ENCODE results near the gene CIROP. TPM values are rescaled to one million over a fixed set of nuclear protein-coding genes. Genes with fewer than 3 reads are reported as not detected.

Gene CIROP
- total and polyA plus RNA-seq, 9 of the 15 experiments (the other 6 are each of a cell fraction or from before 2014, with no cell fraction given) = not detected

DNA sequence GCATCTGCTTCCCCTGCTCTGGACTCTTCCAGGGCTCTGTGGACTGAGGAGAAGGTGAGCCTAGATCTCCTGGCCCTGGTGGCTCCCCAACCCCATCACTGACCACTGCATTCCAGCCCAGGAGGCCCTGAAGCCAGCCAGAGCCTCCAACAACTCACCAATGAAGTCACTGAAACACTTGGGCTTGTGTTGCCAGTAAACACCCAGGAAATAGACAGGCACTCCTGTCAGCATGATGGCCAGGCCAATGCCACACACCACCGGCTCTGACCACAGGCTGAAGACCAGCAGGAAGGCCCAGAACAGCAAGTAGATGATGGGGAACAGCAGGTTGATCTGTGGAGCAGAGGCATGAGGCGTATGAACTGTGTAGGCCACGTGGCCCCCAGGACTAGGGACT, 23.1 kb upstream of the CIROP start:
- Histone ChIP-seq H3K9me1 (ENCODE audit: control insufficient read depth, insufficient read depth, low read length) (no peaks in the 10 kb centered on the region), H3K4me1 (replicated peaks in 1 of 2; ENCODE audit: control insufficient read depth in 2 of 2, insufficient read depth in 2 of 2, low read length in 2 of 2) (peaks cover 50 to 53% of the 10 kb centered on the region in 2 experiments), H3K27me3 (ENCODE audit: control insufficient read depth in 2 of 2, insufficient read depth in 2 of 2, low read length in 2 of 2) (no peaks in the 10 kb centered on the region), H3K79me2 (ENCODE audit: control insufficient read depth, insufficient read depth, low read length) (no peaks in the 10 kb centered on the region), H3K27ac (ENCODE audit: extremely low read depth, low read depth, low read length) (no peak overlapping the region), H3K9me3 (replicated peaks; ENCODE audit: control insufficient read depth, insufficient read depth, low read depth, low read length) (no peaks in the 10 kb centered on the region), H4K20me1 (replicated peaks; ENCODE audit: control insufficient read depth, insufficient read depth, low read length) (no peaks in the 10 kb centered on the region), H3K4me2 (ENCODE audit: insufficient read depth, low read length) (no peak overlapping the region), H2AFZ (ENCODE audit: low read depth, low read length) (no peak overlapping the region), H3K36me3 (ENCODE audit: control insufficient read depth, insufficient read depth, low read length) (peaks cover 3% of the 10 kb centered on the region; the same call in 1 of the 3 replicates), H3K9ac (ENCODE audit: insufficient read depth in 1 of 2, low read depth in 2 of 2, low read length in 2 of 2) (no peak overlapping the region), H3K4me3 (no peak overlapping the region)
- WGBS (ENCODE audit: insufficient coverage, low coverage, missing lambda C conversion rate) = 72% methylated on average over 3 of the region's 3 CpGs
- DNase-seq (ENCODE audit: extremely low read depth in 1 of 4, low spot score in 3 of 4) (no peak), FAIRE-seq (no peak), ATAC-seq (no peak)
- POLR2A ChIA-PET = no interaction called here
- CTCF ChIA-PET (ENCODE audit: low intra/inter-chr PET ratio) = interaction anchor here (0.6 kb wide), 1 partner anchor 57 kb away, joined by 3 read pairs; no protein-coding TSS in a partner anchor
- BruUV-seq (replicated peaks) = no TSS peak
- intact Hi-C loops (cut with micrococcal nuclease) (no loop called here), in situ Hi-C loops (cut with MboI) (no loop called here)
- no peak for TF ChIP-seq MEF2D (tag; conservative IDR thresholded peaks at IDR 0.05; ENCODE audit: low read depth)
- TF ChIP-seq, protein P1, sequence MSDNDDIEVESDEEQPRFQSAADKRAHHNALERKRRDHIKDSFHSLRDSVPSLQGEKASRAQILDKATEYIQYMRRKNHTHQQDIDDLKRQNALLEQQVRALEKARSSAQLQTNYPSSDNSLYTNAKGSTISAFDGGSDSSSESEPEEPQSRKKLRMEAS (CRISPR knock-in tag; IDR thresholded peaks at IDR 0.05) = 0 out of 2 replicates have a peak, but pooled peaks have one; percentile 2

DNA sequence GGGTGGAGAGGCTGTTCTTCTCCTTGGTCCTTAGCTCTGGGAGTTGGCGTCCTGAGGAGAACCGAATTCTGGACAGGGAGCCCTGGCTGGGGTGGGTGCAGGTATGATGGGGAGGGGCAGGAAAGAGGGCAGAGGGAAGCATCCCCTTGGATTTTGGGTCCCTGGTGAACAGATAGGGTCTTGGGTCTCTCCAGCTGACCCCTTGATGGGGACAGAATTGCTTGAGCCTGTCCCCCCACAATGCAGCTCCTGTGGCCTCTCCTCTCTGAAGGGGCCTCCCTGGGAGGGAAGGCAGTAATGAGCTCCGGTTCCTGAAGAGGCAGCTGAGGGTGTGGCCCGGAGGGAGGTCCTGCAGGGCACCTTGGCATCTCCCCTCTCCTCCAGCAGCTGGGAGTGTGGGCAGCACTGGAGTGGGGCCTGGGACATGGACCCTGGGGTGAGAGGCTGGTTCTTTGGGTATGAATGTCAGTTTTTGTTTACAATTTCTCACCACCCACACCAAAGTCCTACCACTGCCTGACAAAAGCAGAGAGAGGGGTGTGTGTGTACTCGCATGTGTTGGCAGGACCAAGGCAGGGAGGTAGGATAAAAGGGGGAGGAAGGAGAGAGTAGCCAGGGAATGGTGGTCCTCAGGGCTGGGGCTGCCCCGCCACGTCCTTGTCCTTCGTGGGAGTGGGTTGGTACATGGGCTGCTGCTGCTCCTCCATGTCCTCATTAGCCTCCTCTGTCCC, 21.9 kb upstream of the CIROP start:
- Histone ChIP-seq H3K4me3 (no peak overlapping the region), H3K9me1 (ENCODE audit: control insufficient read depth, insufficient read depth, low read length) (no peaks in the 10 kb centered on the region), H3K4me2 (ENCODE audit: insufficient read depth, low read length) (no peak overlapping the region), H3K27ac (ENCODE audit: extremely low read depth, low read depth, low read length) (no peak overlapping the region), H2AFZ (ENCODE audit: low read depth, low read length) (no peak overlapping the region), H3K9ac (ENCODE audit: insufficient read depth in 1 of 2, low read depth in 2 of 2, low read length in 2 of 2) (peak overlapping the region in 1 of 2 experiments; percentile 18; a peak in 2 of 4 replicates), H3K27me3 (ENCODE audit: control insufficient read depth in 2 of 2, insufficient read depth in 2 of 2, low read length in 2 of 2) (no peaks in the 10 kb centered on the region), H3K36me3 (ENCODE audit: control insufficient read depth, insufficient read depth, low read length) (peaks cover 3% of the 10 kb centered on the region; the same call in 1 of the 3 replicates), H3K79me2 (ENCODE audit: control insufficient read depth, insufficient read depth, low read length) (no peaks in the 10 kb centered on the region), H3K9me3 (replicated peaks; ENCODE audit: control insufficient read depth, insufficient read depth, low read depth, low read length) (no peaks in the 10 kb centered on the region), H3K4me1 (replicated peaks in 1 of 2; ENCODE audit: control insufficient read depth in 2 of 2, insufficient read depth in 2 of 2, low read length in 2 of 2) (peaks cover 51 to 56% of the 10 kb centered on the region in 2 experiments), H4K20me1 (replicated peaks; ENCODE audit: control insufficient read depth, insufficient read depth, low read length) (no peaks in the 10 kb centered on the region)
- TSS peak; percentile 79 for BruUV-seq (replicated peaks)
- ATAC-seq (no peak), FAIRE-seq (no peak), DNase-seq (ENCODE audit: extremely low read depth in 1 of 4, low spot score in 3 of 4) (no peak)
- WGBS (ENCODE audit: insufficient coverage, low coverage, missing lambda C conversion rate) = 63% methylated on average over 7 of the region's 8 CpGs
- in situ Hi-C loops (cut with MboI) = no loop called here
- POLR2A ChIA-PET = interaction anchor here (0.8 to 1.1 kb wide), 2 partner anchors 50 to 60 kb away, joined by 3 to 6 read pairs; no protein-coding TSS in a partner anchor
- CTCF ChIA-PET (ENCODE audit: low intra/inter-chr PET ratio) = interaction anchor here (0.6 kb wide), 1 partner anchor 56 kb away, joined by 3 read pairs; no protein-coding TSS in a partner anchor
- intact Hi-C loops (cut with micrococcal nuclease) = no loop called here
- TF ChIP-seq ZNF41 (CRISPR knock-in tag; conservative IDR thresholded peaks at IDR 0.05) = no peak

Data from K562 (cell line).